Testis (tissue), 3 donors: ENCODE measurements around the gene SCRG1. TPM values are rescaled to one million over a fixed set of nuclear protein-coding genes. Genes with fewer than 3 reads are reported as not detected.

ENCODE experiments used
- DNase-seq: peaks from one replicate; pipeline ENCODE4 v3.0.0-alpha.2; 2019
- H3K27ac ChIP-seq, 2 donors: fragments of 200-600 bp; sonication (generic); one replicate each; pipeline ENCODE4 v1.5.1; 2019
- H3K27me3 ChIP-seq: fragments of 200-600 bp; sonication (generic); one replicate; pipeline ENCODE4 v1.5.1; 2019
- H3K36me3 ChIP-seq: fragments of 200-600 bp; sonication (generic); one replicate; pipeline ENCODE4 v1.5.1; 2017; ENCODE audit warnings: low read depth; ENCODE audit errors: missing control alignments
- H3K4me1 ChIP-seq: fragments of 200-600 bp; sonication (generic); one replicate; pipeline ENCODE4 v1.5.1; 2019
- H3K4me3 ChIP-seq, 2 donors: fragments of 200-600 bp; sonication (generic); one replicate each; pipeline ENCODE4 v1.5.1; 2017 to 2019
- H3K9me3 ChIP-seq: fragments of 200-600 bp; sonication (generic); one replicate; pipeline ENCODE4 v1.5.1; 2017
- POLR2A ChIP-seq: fragments of 450-650 bp; IDR thresholded peaks from one replicate; pipeline ENCODE4 v1.6.1; 2017; ENCODE audit warnings: antibody characterized with exemption, mild to moderate bottlenecking, moderate library complexity
- WGBS, 2 donors: methylation state at CpG; one replicate each; pipeline ENCODE4 v1.1.5; 2018; 5-methylcytosine and 5-hydroxymethylcytosine counted together
- intact Hi-C: fragments of 100-400 bp; cut with DNase I; formaldehyde crosslinking; loops from one replicate; pipeline ENCODE4 v1.15.1; 2023; ENCODE audit warnings: low total_unique reads
- polyA plus RNA-seq: library from polyadenylated mRNA; stranded (reverse); fragments of 350-450 nt; fragmentation: Illumina TruSeq; extraction: RNeasy Lipid Tissue Mini Kit (QIAGEN cat#74804); gene quantifications from one replicate; pipeline ENCODE4 v1.2.3, GENCODE V29; 2014; ENCODE audit warnings: low read depth, low replicate concordance; ENCODE audit not compliant: insufficient read depth
- total RNA-seq, 2 donors: library from RNA; depleted of rRNA; stranded (reverse); fragments of >200 nt; gene quantifications; one replicate each; pipeline ENCODE4 v1.2.3, GENCODE V29; 2016
- TF ChIP-seq, protein P1 (sequence below), 3 experiments: fragments of 450-650 bp in 2 of 3; fragments of 200-600 bp in 1 of 3; sonication (generic) in 1 of 3; IDR thresholded peaks; one replicate each; pipeline ENCODE4 v1.5.1; 2016 to 2019; ENCODE audit warnings: antibody characterized with exemption in 3 of 3, mild to moderate bottlenecking in 2 of 3, moderate library complexity in 1 of 3

Gene SCRG1
- total and polyA plus RNA-seq, 3 donors from 2014 or later: 22.9 to 32.0 (median 29.1) TPM

DNA sequence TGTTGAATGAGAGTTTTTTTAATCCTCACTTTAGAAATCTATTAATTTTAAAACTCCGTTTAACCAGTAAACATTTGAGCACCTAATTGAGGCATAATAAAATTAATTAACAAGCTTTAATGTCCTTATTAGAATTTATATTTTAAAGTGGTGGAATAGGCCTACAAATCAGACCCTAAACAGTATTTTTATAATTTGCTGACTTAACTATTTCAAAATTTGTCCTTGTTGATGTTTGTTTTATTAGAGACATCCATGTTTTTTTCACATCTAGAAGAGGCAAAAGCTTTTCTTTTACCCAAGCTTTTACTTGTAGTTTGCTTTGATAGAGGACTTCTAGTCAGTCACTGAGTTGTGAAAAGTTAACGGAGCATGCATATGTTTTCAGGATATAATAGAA is 24.3 kb downstream of the SCRG1 start:
- H3K9me3 ChIP-seq: no peaks in the 10 kb centered on the region
- no peaks in the 10 kb centered on the region for H3K27me3 ChIP-seq
- intact Hi-C loops: loop anchor here (5.0 kb wide), 1 partner anchor 37 kb away; no protein-coding TSS in a partner anchor
- no peak for DNase-seq
- no peak for TF ChIP-seq POLR2A
- TF ChIP-seq, protein P1, sequence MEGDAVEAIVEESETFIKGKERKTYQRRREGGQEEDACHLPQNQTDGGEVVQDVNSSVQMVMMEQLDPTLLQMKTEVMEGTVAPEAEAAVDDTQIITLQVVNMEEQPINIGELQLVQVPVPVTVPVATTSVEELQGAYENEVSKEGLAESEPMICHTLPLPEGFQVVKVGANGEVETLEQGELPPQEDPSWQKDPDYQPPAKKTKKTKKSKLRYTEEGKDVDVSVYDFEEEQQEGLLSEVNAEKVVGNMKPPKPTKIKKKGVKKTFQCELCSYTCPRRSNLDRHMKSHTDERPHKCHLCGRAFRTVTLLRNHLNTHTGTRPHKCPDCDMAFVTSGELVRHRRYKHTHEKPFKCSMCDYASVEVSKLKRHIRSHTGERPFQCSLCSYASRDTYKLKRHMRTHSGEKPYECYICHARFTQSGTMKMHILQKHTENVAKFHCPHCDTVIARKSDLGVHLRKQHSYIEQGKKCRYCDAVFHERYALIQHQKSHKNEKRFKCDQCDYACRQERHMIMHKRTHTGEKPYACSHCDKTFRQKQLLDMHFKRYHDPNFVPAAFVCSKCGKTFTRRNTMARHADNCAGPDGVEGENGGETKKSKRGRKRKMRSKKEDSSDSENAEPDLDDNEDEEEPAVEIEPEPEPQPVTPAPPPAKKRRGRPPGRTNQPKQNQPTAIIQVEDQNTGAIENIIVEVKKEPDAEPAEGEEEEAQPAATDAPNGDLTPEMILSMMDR (IDR thresholded peaks at IDR 0.05): no peak
- H3K36me3 ChIP-seq: no peaks in the 10 kb centered on the region
- 83 to 92% methylated on average over 2 of the region's 2 CpGs for WGBS, 2 donors
- peak overlapping the region in 1 of 2 donors; percentile 55 for H3K27ac ChIP-seq
- H3K4me1 ChIP-seq: no peaks in the 10 kb centered on the region
- no peak overlapping the region for H3K4me3 ChIP-seq

GRCh38 chr4:173371292-173372192 is 27.4 kb downstream of the SCRG1 start:
- TF ChIP-seq POLR2A: no peak
- TF ChIP-seq, protein P1 (IDR thresholded peaks at IDR 0.05): no peak

GRCh38 chr4:173370477-173371291 is 28.2 kb downstream of the SCRG1 start, which contains the start of gene SAP30:
TSS of gene SAP30 (plus strand) at chr4:173370954. CDS start at chr4:173371183, 229 bp downstream.
- Histone ChIP-seq H3K9me3 (no peaks in the 10 kb centered on the region), H3K27ac (peak within 1 kb of the TSS; percentile 98), H3K27me3 (no peaks in the 10 kb centered on the region), H3K36me3 (no peaks in the 10 kb centered on the region), H3K4me3 (peak within 1 kb of the TSS; percentile 84 to 92), H3K4me1 (no peaks in the 10 kb centered on the region)
- peak; percentile 99 for DNase-seq
- TF ChIP-seq POLR2A: peak; percentile 97
- TF ChIP-seq, protein P1 (IDR thresholded peaks at IDR 0.05): no peak
- 0 to 1% methylated on average over 49 to 70 of the region's 72 CpGs for whole genome bisulfite sequencing, 2 donors
- intact Hi-C loops: loop anchor here (5.0 kb wide), 1 partner anchor 33 kb away; no protein-coding TSS in a partner anchor

More at GRCh38 chr4:173371292-173372192, 27.4 kb downstream of the SCRG1 start:
- 0% methylated on average over 7 to 67 of the region's 68 CpGs for WGBS, 2 donors
- H3K9me3 ChIP-seq: no peaks in the 10 kb centered on the region
- DNase-seq: peak; percentile 77
- H3K4me3 ChIP-seq: peak overlapping the region; percentile 84 to 92
- H3K27me3 ChIP-seq: no peaks in the 10 kb centered on the region
- no peaks in the 10 kb centered on the region for H3K4me1 ChIP-seq
- no peaks in the 10 kb centered on the region for H3K36me3 ChIP-seq
- intact Hi-C loops: loop anchor here (5.0 kb wide), 1 partner anchor 34 kb away; no protein-coding TSS in a partner anchor
- peak overlapping the region; percentile 98 for H3K27ac ChIP-seq

DNA sequence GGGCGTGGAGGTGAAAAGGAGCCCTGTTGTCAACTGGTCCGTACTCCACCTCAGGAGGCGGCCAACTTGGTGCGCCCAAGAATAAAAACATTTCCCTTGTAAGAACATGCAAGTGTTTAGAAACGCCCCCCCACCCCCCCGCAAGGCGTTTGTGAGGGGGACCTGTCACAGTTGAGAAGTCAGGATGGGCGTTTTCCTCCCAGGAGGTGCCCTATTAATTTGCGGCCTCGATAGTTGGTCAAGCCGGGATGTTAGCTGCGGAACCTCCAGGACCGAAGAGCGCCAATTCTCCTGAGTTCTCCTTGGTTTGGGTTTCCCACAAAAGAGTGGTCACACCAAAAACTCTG is 28.8 kb downstream of the SCRG1 start:
- intact Hi-C loops: loop anchor here (5.0 kb wide), 1 partner anchor 33 kb away; no protein-coding TSS in a partner anchor
- no peaks in the 10 kb centered on the region for H3K36me3 ChIP-seq
- no peaks in the 10 kb centered on the region for H3K27me3 ChIP-seq
- WGBS, 2 donors: 0% methylated on average over 11 to 14 of the region's 14 CpGs
- peak overlapping the region; percentile 98 for H3K27ac ChIP-seq
- H3K9me3 ChIP-seq: no peaks in the 10 kb centered on the region
- DNase-seq: peak; percentile 63
- H3K4me1 ChIP-seq: no peaks in the 10 kb centered on the region
- TF ChIP-seq, protein P1 (IDR thresholded peaks at IDR 0.05): no peak
- TF ChIP-seq POLR2A: no peak
- H3K4me3 ChIP-seq: peak overlapping the region; percentile 84 to 92
